ENCODE data around the gene HORMAD2. TPM values are rescaled to one million over a fixed set of nuclear protein-coding genes. Genes with fewer than 3 reads are reported as not detected.
"Not testable (repeated sequence)": the region's sequence is repeated elsewhere in the genome, so short reads cannot be mapped to it uniquely, and the experiment has no call there.

Gene HORMAD2
- total RNA-seq, 3 donors from 2014 or later = not detected

- no peaks in the 10 kb centered on the region for H3K4me1 ChIP-seq
- no peak for DNase-seq (ENCODE audit: low spot score in 2 of 2)
- peaks cover 6 to 7% of the 10 kb centered on the region in 2 donors for H3K9me3 ChIP-seq
- no peak overlapping the region for H3K27ac ChIP-seq
- no peak overlapping the region for H3K4me3 ChIP-seq
- intact Hi-C loops (cut with DNase I; ENCODE audit: low total_unique reads) = no loop called here
- TF ChIP-seq CTCF (IDR thresholded peaks at IDR 0.05) (no peak), POLR2A (IDR thresholded peaks at IDR 0.05) (no peak), POLR2AphosphoS5 (IDR thresholded peaks at IDR 0.05) (no peak)
- H3K27me3 ChIP-seq = no peaks in the 10 kb centered on the region
- no peaks in the 10 kb centered on the region for H3K36me3 ChIP-seq
Measured at GRCh38 chr22:30056015-30056414, 24.2 kb upstream of the HORMAD2 start.

GRCh38 chr22:30057375-30057774 is 22.9 kb upstream of the HORMAD2 start:
- Histone ChIP-seq H3K36me3 (no peaks in the 10 kb centered on the region), H3K4me3 (no peak overlapping the region), H3K27me3 (no peaks in the 10 kb centered on the region), H3K27ac (no peak overlapping the region), H3K4me1 (no peaks in the 10 kb centered on the region), H3K9me3 (peaks cover 6 to 7% of the 10 kb centered on the region in 2 donors)
- no peak for TF ChIP-seq POLR2AphosphoS5 (IDR thresholded peaks at IDR 0.05)
- no peak for TF ChIP-seq POLR2A (IDR thresholded peaks at IDR 0.05)
- no peak for TF ChIP-seq CTCF (IDR thresholded peaks at IDR 0.05)
- DNase-seq (ENCODE audit: low spot score in 2 of 2) = no peak
- intact Hi-C loops (cut with DNase I; ENCODE audit: low total_unique reads) = no loop called here

GRCh38 chr22:30059346-30060020 is 20.8 kb upstream of the HORMAD2 start:
- H3K4me3 ChIP-seq; DNase-seq (ENCODE audit: low spot score in 2 of 2); H3K27me3 ChIP-seq; intact Hi-C loops (cut with DNase I; ENCODE audit: low total_unique reads); H3K4me1 ChIP-seq; H3K36me3 ChIP-seq; H3K27ac ChIP-seq: not testable (repeated sequence)
- H3K9me3 ChIP-seq = peaks cover 6 to 16% of the 10 kb centered on the region in 2 donors

GRCh38 chr22:30061094-30061493 is 19.2 kb upstream of the HORMAD2 start:
- H3K4me1 ChIP-seq; DNase-seq (ENCODE audit: low spot score in 2 of 2); H3K27me3 ChIP-seq; intact Hi-C loops (cut with DNase I; ENCODE audit: low total_unique reads); H3K4me3 ChIP-seq; H3K27ac ChIP-seq; H3K36me3 ChIP-seq: not testable (repeated sequence)
- peaks cover 6 to 30% of the 10 kb centered on the region in 2 donors for H3K9me3 ChIP-seq

GRCh38 chr22:30062259-30062658 is 18.0 kb upstream of the HORMAD2 start:
- DNase-seq (ENCODE audit: low spot score in 2 of 2) = no peak
- TF ChIP-seq POLR2A (IDR thresholded peaks at IDR 0.05) = no peak
- TF ChIP-seq CTCF (IDR thresholded peaks at IDR 0.05) = no peak
- TF ChIP-seq POLR2AphosphoS5 (IDR thresholded peaks at IDR 0.05) = no peak
- H3K9me3 ChIP-seq = peaks cover 5 to 26% of the 10 kb centered on the region in 2 donors

GRCh38 chr22:30062950-30063349 is 17.3 kb upstream of the HORMAD2 start:
- H3K4me3 ChIP-seq = no peak overlapping the region
- H3K27me3 ChIP-seq = no peaks in the 10 kb centered on the region
- no peaks in the 10 kb centered on the region for H3K36me3 ChIP-seq
- intact Hi-C loops (cut with DNase I; ENCODE audit: low total_unique reads) = no loop called here
- no peaks in the 10 kb centered on the region for H3K4me1 ChIP-seq
- H3K9me3 ChIP-seq = peaks cover 0 to 23% of the 10 kb centered on the region in 2 donors
- H3K27ac ChIP-seq = no peak overlapping the region
- TF ChIP-seq POLR2AphosphoS5 (IDR thresholded peaks at IDR 0.05) = no peak
- no peak for TF ChIP-seq POLR2A (IDR thresholded peaks at IDR 0.05)
- no peak for TF ChIP-seq CTCF (IDR thresholded peaks at IDR 0.05)
- no peak for DNase-seq (ENCODE audit: low spot score in 2 of 2)

More at GRCh38 chr22:30062259-30062658, 18.0 kb upstream of the HORMAD2 start:
- H3K4me1 ChIP-seq = no peaks in the 10 kb centered on the region
- no peak overlapping the region for H3K27ac ChIP-seq
- H3K36me3 ChIP-seq = no peaks in the 10 kb centered on the region
- no peaks in the 10 kb centered on the region for H3K27me3 ChIP-seq
- intact Hi-C loops (cut with DNase I; ENCODE audit: low total_unique reads) = no loop called here
- no peak overlapping the region for H3K4me3 ChIP-seq
